ENCODE measurements around the gene GNAQ. TPM values are rescaled to one million over a fixed set of nuclear protein-coding genes. Genes with fewer than 3 reads are reported as not detected.
"Not testable (repeated sequence)": the region's sequence is repeated elsewhere in the genome, so short reads cannot be mapped to it uniquely, and the experiment has no call there.

The GNAQ gene
- total RNA-seq, 1 experiment from 2014 or later: 48.6 TPM

DNA sequence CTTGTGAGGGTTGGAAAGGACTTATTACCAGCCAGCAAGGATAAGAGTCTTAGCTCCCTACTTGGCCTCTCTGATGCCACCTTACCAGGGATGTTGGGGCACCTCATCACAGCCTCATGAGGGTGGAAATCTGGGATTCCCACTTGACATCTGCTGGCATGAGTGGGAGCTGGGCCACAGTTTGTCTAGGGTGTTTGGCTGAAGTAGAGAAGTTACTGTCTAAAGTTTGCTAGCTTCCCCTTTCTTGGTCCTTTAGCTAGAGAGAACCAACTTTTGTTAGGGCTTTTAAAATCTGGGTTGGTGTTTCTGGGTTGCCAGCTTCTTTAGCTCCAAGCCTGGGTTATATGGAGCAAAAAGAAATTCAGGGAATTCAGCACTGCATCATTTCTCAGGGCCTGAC lies 326.0 kb downstream of the GNAQ start:
- H4K20me1 ChIP-seq (ENCODE audit: control insufficient read depth, insufficient read depth, insufficient read length): no peaks in the 10 kb centered on the region
- H2BK12ac ChIP-seq (ENCODE audit: insufficient read length, low read depth, low read length): no peak overlapping the region
- no peaks in the 10 kb centered on the region for H3K23me2 ChIP-seq (ENCODE audit: insufficient read length, low read depth, low read length, poor library complexity, severe bottlenecking)
- Mint-ChIP-seq H3K27ac (no peak overlapping the region), H3K4me1 (peaks cover 7% of the 10 kb centered on the region in 2 experiments), H3K27me3 (ENCODE audit: low read depth) (no peaks in the 10 kb centered on the region), H3K4me3 (no peak overlapping the region), H3K9me3 (peaks cover 29 to 45% of the 10 kb centered on the region in 2 experiments), H3K36me3 (ENCODE audit: insufficient read depth in 1 of 3, low read depth in 3 of 3) (peaks cover 9 to 48% (median 29%) of the 10 kb centered on the region in 3 experiments)
- no peaks in the 10 kb centered on the region for H3K79me2 ChIP-seq (ENCODE audit: insufficient read depth, low read length)
- no peak overlapping the region for H3K14ac ChIP-seq (ENCODE audit: insufficient read depth, low read length)
- no peak overlapping the region for H3K4me2 ChIP-seq (ENCODE audit: insufficient read depth, insufficient read length, low read length)
- no peak overlapping the region for H2AK5ac ChIP-seq (ENCODE audit: insufficient read length, low read length)
- H3K27me3 ChIP-seq (ENCODE audit: insufficient read depth, low read length): no peaks in the 10 kb centered on the region
- H3T11ph ChIP-seq (ENCODE audit: low read length): no peak overlapping the region
- no peak overlapping the region for H2AFZ ChIP-seq (ENCODE audit: low read length)
- no peak overlapping the region for H3K56ac ChIP-seq (ENCODE audit: insufficient read length, low read depth, low read length)
- no peak overlapping the region for H3K4ac ChIP-seq (ENCODE audit: low read depth, low read length)
- H2BK15ac ChIP-seq (ENCODE audit: low read depth, low read length): no peak overlapping the region
- TF ChIP-seq, protein P1, sequence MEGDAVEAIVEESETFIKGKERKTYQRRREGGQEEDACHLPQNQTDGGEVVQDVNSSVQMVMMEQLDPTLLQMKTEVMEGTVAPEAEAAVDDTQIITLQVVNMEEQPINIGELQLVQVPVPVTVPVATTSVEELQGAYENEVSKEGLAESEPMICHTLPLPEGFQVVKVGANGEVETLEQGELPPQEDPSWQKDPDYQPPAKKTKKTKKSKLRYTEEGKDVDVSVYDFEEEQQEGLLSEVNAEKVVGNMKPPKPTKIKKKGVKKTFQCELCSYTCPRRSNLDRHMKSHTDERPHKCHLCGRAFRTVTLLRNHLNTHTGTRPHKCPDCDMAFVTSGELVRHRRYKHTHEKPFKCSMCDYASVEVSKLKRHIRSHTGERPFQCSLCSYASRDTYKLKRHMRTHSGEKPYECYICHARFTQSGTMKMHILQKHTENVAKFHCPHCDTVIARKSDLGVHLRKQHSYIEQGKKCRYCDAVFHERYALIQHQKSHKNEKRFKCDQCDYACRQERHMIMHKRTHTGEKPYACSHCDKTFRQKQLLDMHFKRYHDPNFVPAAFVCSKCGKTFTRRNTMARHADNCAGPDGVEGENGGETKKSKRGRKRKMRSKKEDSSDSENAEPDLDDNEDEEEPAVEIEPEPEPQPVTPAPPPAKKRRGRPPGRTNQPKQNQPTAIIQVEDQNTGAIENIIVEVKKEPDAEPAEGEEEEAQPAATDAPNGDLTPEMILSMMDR (conservative IDR thresholded peaks at IDR 0.05): no peak
- DNase-seq: no peak
- no peaks in the 10 kb centered on the region for H3K4me1 ChIP-seq (ENCODE audit: insufficient read depth, low read length)
- H2BK5ac ChIP-seq (ENCODE audit: insufficient read length, low read length): no peak overlapping the region
- no peak overlapping the region for H3K23ac ChIP-seq (ENCODE audit: insufficient read length, low read depth, low read length)
- no peak overlapping the region for H2BK20ac ChIP-seq (ENCODE audit: low read depth, low read length, poor library complexity, severe bottlenecking)
- H2BK120ac ChIP-seq (ENCODE audit: low read depth, low read length, poor library complexity, severe bottlenecking): no peak overlapping the region
- H3K27ac ChIP-seq (ENCODE audit: insufficient read length, low read depth, low read length): no peak overlapping the region
- no peak overlapping the region for H3K9ac ChIP-seq (ENCODE audit: extremely low read depth, insufficient read length, low read length)
- H4K8ac ChIP-seq (replicated peaks; ENCODE audit: insufficient read length, low read depth, low read length): no peak overlapping the region
- no peak overlapping the region for H4K5ac ChIP-seq (ENCODE audit: insufficient read length, low read depth, low read length)
- H3K79me1 ChIP-seq (ENCODE audit: insufficient read depth, low read depth, low read length, poor library complexity, severe bottlenecking): no peaks in the 10 kb centered on the region
- H4K91ac ChIP-seq (ENCODE audit: insufficient read length, low read depth, low read length): no peak overlapping the region
- peaks cover 5% of the 10 kb centered on the region for H3K9me3 ChIP-seq (ENCODE audit: control insufficient read depth, low read depth, low read length)
- no peak overlapping the region for H3K18ac ChIP-seq (ENCODE audit: insufficient read length, low read depth, low read length)

DNA sequence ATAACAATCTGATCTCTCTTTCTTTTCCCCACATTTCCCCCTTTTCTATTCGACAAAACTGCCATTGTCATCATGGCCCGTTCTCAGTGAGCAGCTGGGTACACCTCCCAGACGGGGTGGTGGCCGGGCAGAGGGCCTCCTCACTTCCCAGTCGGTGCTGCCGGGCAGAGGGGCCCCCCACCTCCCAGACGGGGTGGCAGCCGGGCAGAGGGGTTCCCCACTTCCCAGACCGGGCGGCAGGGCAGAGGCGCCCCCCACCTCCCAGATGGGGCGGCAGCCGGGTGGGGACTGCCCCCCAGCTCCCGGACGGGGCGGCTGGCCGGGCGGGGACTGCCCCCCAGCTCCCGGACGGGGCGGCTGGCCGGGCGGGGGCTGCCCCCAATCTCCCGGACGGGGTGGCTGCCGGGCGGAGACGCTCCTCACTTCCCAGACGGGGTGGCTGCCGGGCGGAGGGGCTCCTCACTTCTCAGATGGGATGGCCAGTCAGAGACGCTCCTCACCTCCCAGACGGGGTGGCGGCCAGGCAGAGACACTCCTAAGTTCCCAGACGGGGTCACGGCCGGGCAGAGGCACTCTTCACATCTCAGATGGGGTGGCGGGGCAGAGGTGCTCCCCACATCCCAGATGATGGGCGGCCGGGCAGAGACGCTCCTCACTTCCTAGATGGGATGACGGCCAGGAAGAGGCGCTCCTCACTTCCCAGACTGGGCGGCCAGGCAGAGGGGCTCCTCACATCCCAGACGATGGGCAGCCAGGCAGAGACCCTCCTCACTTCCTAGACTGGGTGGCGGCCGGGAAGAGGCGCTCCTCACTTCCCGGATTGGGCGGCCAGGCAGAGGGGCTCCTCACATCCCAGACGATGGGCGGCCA lies 328.9 kb downstream of the GNAQ start:
- not testable (repeated sequence) for H2BK120ac ChIP-seq (ENCODE audit: low read depth, low read length, poor library complexity, severe bottlenecking); H2BK12ac ChIP-seq (ENCODE audit: insufficient read length, low read depth, low read length); H3K79me2 ChIP-seq (ENCODE audit: insufficient read depth, low read length); H3K9me3 ChIP-seq (ENCODE audit: control insufficient read depth, low read depth, low read length); H4K8ac ChIP-seq (replicated peaks; ENCODE audit: insufficient read length, low read depth, low read length); H3K27me3 ChIP-seq (ENCODE audit: insufficient read depth, low read length); H3K23ac ChIP-seq (ENCODE audit: insufficient read length, low read depth, low read length); H3K9ac ChIP-seq (ENCODE audit: extremely low read depth, insufficient read length, low read length); H3K4ac ChIP-seq (ENCODE audit: low read depth, low read length); H3K4me2 ChIP-seq (ENCODE audit: insufficient read depth, insufficient read length, low read length); H3K14ac ChIP-seq (ENCODE audit: insufficient read depth, low read length); H3K56ac ChIP-seq (ENCODE audit: insufficient read length, low read depth, low read length); H4K5ac ChIP-seq (ENCODE audit: insufficient read length, low read depth, low read length); H3K27ac ChIP-seq (ENCODE audit: insufficient read length, low read depth, low read length); H3K27ac Mint-ChIP-seq; H3K4me1 Mint-ChIP-seq; H2BK20ac ChIP-seq (ENCODE audit: low read depth, low read length, poor library complexity, severe bottlenecking); H4K91ac ChIP-seq (ENCODE audit: insufficient read length, low read depth, low read length); H3K27me3 Mint-ChIP-seq (ENCODE audit: low read depth); H2AK5ac ChIP-seq (ENCODE audit: insufficient read length, low read length); H4K20me1 ChIP-seq (ENCODE audit: control insufficient read depth, insufficient read depth, insufficient read length); H3K4me1 ChIP-seq (ENCODE audit: insufficient read depth, low read length); H2AFZ ChIP-seq (ENCODE audit: low read length); H3T11ph ChIP-seq (ENCODE audit: low read length); H3K79me1 ChIP-seq (ENCODE audit: insufficient read depth, low read depth, low read length, poor library complexity, severe bottlenecking); H3K23me2 ChIP-seq (ENCODE audit: insufficient read length, low read depth, low read length, poor library complexity, severe bottlenecking); H3K4me3 Mint-ChIP-seq; H3K18ac ChIP-seq (ENCODE audit: insufficient read length, low read depth, low read length); H2BK15ac ChIP-seq (ENCODE audit: low read depth, low read length); DNase-seq; H2BK5ac ChIP-seq (ENCODE audit: insufficient read length, low read length)
- Mint-ChIP-seq H3K36me3 (ENCODE audit: insufficient read depth in 1 of 3, low read depth in 3 of 3) (peaks cover 2 to 24% (median 13%) of the 10 kb centered on the region in 3 experiments), H3K9me3 (peaks cover 11 to 20% of the 10 kb centered on the region in 2 experiments)
- no CpG with 5 or more reads among the region's 52 CpGs for WGBS (ENCODE audit: extremely low coverage, insufficient read length, low lambda C conversion rate)
